GM12872 (cell line): ENCODE results near the gene KCNK6.

Source experiments
- CTCF ChIP-seq: IDR thresholded peaks from 3 replicates; pipeline ENCODE4 v1.5.1; 2011; ENCODE audit warnings: low read depth, mild to moderate bottlenecking, low read length, moderate library complexity; ENCODE audit not compliant: insufficient read depth

The KCNK6 gene

GRCh38 chr19:38346837-38347236 is 27.2 kb downstream of the KCNK6 start:
- no peak for TF ChIP-seq CTCF

GRCh38 chr19:38350883-38351282 is 31.2 kb downstream of the KCNK6 start:
- TF ChIP-seq CTCF, result no peak

- no peak for TF ChIP-seq CTCF
These were observed 32.3 kb downstream of the KCNK6 start for GRCh38 chr19:38351865-38352395.

- TF ChIP-seq CTCF, result no peak
These were observed 33.0 kb downstream of the KCNK6 start for GRCh38 chr19:38352611-38353010.

- TF ChIP-seq CTCF, result no peak
These were observed 36.4 kb downstream of the KCNK6 start for GRCh38 chr19:38355728-38356725.

GRCh38 chr19:38358071-38358470 is 38.4 kb downstream of the KCNK6 start:
- no peak for TF ChIP-seq CTCF

- no peak for TF ChIP-seq CTCF
These were observed 39.8 kb downstream of the KCNK6 start for GRCh38 chr19:38359242-38360021.
